Hypothalamus (tissue), 51 donors: Measurements from ENCODE around the gene USP36.
"Not testable (repeated sequence)": the region's sequence is repeated elsewhere in the genome, so short reads cannot be mapped to it uniquely, and the experiment has no call there.

ENCODE experiments used
- DNase-seq, 51 donors: peaks; one replicate each; lab custom pipeline; 2025; lab: John Stamatoyannopoulos, UW

The USP36 gene

GRCh38 chr17:78840780-78841611, at the start of gene USP36:
Gene USP36, minus strand, starts transcription at chr17:78840814. Its CDS starts 4,451 bp downstream, at chr17:78836363.
- peak; percentile 93 to 100 (median 99) for DNase-seq

- DNase-seq, result not testable (repeated sequence)
Measured at GRCh38 chr17:78890096-78890495, 49.5 kb upstream of the USP36 start.

- DNase-seq, result no peak
Measured at GRCh38 chr17:78889531-78889930, 48.9 kb upstream of the USP36 start.

- DNase-seq, result peak in 1 of 51 donors; percentile 18
Measured at GRCh38 chr17:78888941-78889518, 48.4 kb upstream of the USP36 start.

- DNase-seq, result no peak
Measured at GRCh38 chr17:78886954-78887353, 46.3 kb upstream of the USP36 start.

- DNase-seq, result no peak
Measured at GRCh38 chr17:78885956-78886355, 45.3 kb upstream of the USP36 start.

GRCh38 chr17:78884876-78885667, 44.5 kb upstream of the USP36 start:
- DNase-seq, result no peak

- peak in 35 of 51 donors; percentile 39 to 84 (median 68) for DNase-seq
Measured at GRCh38 chr17:78884148-78884825, 43.7 kb upstream of the USP36 start.

- peak in 49 of 51 donors; percentile 39 to 92 (median 83) for DNase-seq
Measured at GRCh38 chr17:78883533-78884131, 43.0 kb upstream of the USP36 start.

GRCh38 chr17:78883089-78883532, 42.5 kb upstream of the USP36 start:
- peak in 9 of 51 donors; percentile 60 to 77 (median 66) for DNase-seq

- DNase-seq, result peak in 1 of 51 donors; percentile 22
Measured at GRCh38 chr17:78882540-78883088, 42.0 kb upstream of the USP36 start.

GRCh38 chr17:78879635-78880186, 39.1 kb upstream of the USP36 start:
- DNase-seq, result peak in 9 of 51 donors; percentile 28 to 53 (median 34)

GRCh38 chr17:78878871-78879527, 38.4 kb upstream of the USP36 start:
- DNase-seq, result peak in 1 of 51 donors; percentile 34

- DNase-seq, result no peak
Measured at GRCh38 chr17:78878261-78878660, 37.6 kb upstream of the USP36 start.

- not testable (repeated sequence) for DNase-seq
Measured at GRCh38 chr17:78876954-78877517, 36.4 kb upstream of the USP36 start.

- no peak for DNase-seq
Measured at GRCh38 chr17:78876094-78876597, 35.5 kb upstream of the USP36 start.

- DNase-seq, result peak in 8 of 51 donors; percentile 17 to 55 (median 34)
Measured at GRCh38 chr17:78875363-78876093, 34.9 kb upstream of the USP36 start.
